SK-N-SH (cell line): ENCODE results near the gene SERINC2. TPM values are rescaled to one million over a fixed set of nuclear protein-coding genes. Genes with fewer than 3 reads are reported as not detected.

ENCODE experiments used
- CTCF ChIA-PET: fragments of 300-600, 350-600 bp; formaldehyde crosslinking; extraction: SDS; loops from one replicate; lab custom pipeline; 2021; lab: Yijun Ruan, JAX
- POLR2A ChIA-PET: fragments of 350-600 bp; sonication (Branson Sonifier 250); formaldehyde crosslinking; extraction: SDS; loops from one replicate; lab custom pipeline; 2020; ENCODE audit warnings: antibody characterized with exemption, inconsistent platforms; lab: Yijun Ruan, JAX
- DNase-seq: peaks from one replicate; pipeline ENCODE4 v3.0.0; 2012
- H2AFZ ChIP-seq: fragments of 200-600 bp; sonication (generic); 2 replicates; pipeline ENCODE4 v1.8.1; 2016; ENCODE audit warnings: antibody characterized with exemption, mild to moderate bottlenecking, low read depth
- H3F3A ChIP-seq: fragments of 200-600 bp; sonication (generic); replicated peaks from 2 replicates; pipeline ENCODE3; 2016; ENCODE audit warnings: antibody characterized with exemption, mild to moderate bottlenecking; ENCODE audit not compliant: insufficient read depth
- H3K27ac ChIP-seq, 2 experiments: fragments of 200-500 bp in 1 of 2; fragments of 200-600 bp in 1 of 2; sonication (Bioruptor generic) in 1 of 2; sonication (generic), shearing (Covaris generic) in 1 of 2; 2 replicates each; pipeline versions ENCODE4 v1.5.1 to v1.6.1; 2014 to 2016; ENCODE audit warnings: low read depth in 2 of 2, inconsistent platforms in 1 of 2, low read length in 1 of 2, mild to moderate bottlenecking in 1 of 2, mixed read lengths in 1 of 2
- H3K27me3 ChIP-seq: fragments of 200-600 bp; sonication (generic), shearing (Covaris generic); 2 replicates; pipeline ENCODE4 v1.6.1; 2016; ENCODE audit warnings: mixed run types; ENCODE audit not compliant: insufficient read depth
- H3K36me3 ChIP-seq, 2 experiments: fragments of 200-500 bp in 1 of 2; fragments of 200-600 bp in 1 of 2; sonication (Bioruptor generic) in 1 of 2; sonication (generic) in 1 of 2; replicated peaks in 1 of 2; 2 replicates each; pipeline versions ENCODE3 to v1.5.1; 2014 to 2016; ENCODE audit warnings: low read length in 1 of 2, mild to moderate bottlenecking in 1 of 2; ENCODE audit not compliant: insufficient read depth in 2 of 2, control insufficient read depth in 1 of 2
- H3K4me1 ChIP-seq, 2 experiments: fragments of 200-500 bp in 1 of 2; fragments of 200-600 bp in 1 of 2; sonication (Bioruptor generic) in 1 of 2; sonication (generic), shearing (Covaris generic) in 1 of 2; 2 replicates each; pipeline versions ENCODE4 v1.5.1 to v1.6.1; 2014 to 2016; ENCODE audit warnings: low read depth in 1 of 2, low read length in 1 of 2, mixed run types in 1 of 2; ENCODE audit not compliant: insufficient read depth in 2 of 2, control insufficient read depth in 1 of 2
- H3K4me2 ChIP-seq: fragments of 200-600 bp; sonication (generic), shearing (Covaris generic); 2 replicates; pipeline ENCODE4 v1.6.1; 2017; ENCODE audit warnings: mixed run types
- H3K4me3 ChIP-seq, 2 experiments: fragments of 200-500 bp in 1 of 2; fragments of 200-600 bp in 1 of 2; sonication (Bioruptor generic) in 1 of 2; sonication (generic), shearing (Covaris generic) in 1 of 2; 2 replicates each; pipeline versions ENCODE4 v1.5.1 to v1.8.1; 2014 to 2016; ENCODE audit warnings: low read depth in 2 of 2, inconsistent platforms in 1 of 2, low read length in 1 of 2, mild to moderate bottlenecking in 1 of 2, mixed read lengths in 1 of 2, moderate library complexity in 1 of 2
- H3K79me2 ChIP-seq: fragments of 200-600 bp; sonication (generic); 2 replicates; pipeline ENCODE4 v1.8.1; 2017; ENCODE audit warnings: mild to moderate bottlenecking; ENCODE audit not compliant: insufficient read depth
- H3K9ac ChIP-seq: fragments of 200-600 bp; sonication (generic); 2 replicates; pipeline ENCODE4 v1.6.1; 2017; ENCODE audit warnings: mixed run types
- H3K9me2 ChIP-seq: fragments of 200-600 bp; sonication (generic); 2 replicates; pipeline ENCODE4 v1.6.1; 2017; ENCODE audit warnings: mixed run types
- H3K9me3 ChIP-seq: fragments of 200-600 bp; sonication (generic); 2 replicates; pipeline ENCODE4 v1.6.1; 2017; ENCODE audit warnings: mixed run types, mild to moderate bottlenecking, moderate library complexity
- H4K20me1 ChIP-seq: fragments of 200-600 bp; sonication (generic); 2 replicates; pipeline ENCODE4 v1.6.1; 2017; ENCODE audit warnings: mild to moderate bottlenecking, mixed run types; ENCODE audit not compliant: insufficient read depth
- EP300 ChIP-seq, 2 experiments: IDR thresholded peaks; 2 replicates each; pipeline versions ENCODE4 v1.4.0 to v1.6.1; 2012; ENCODE audit warnings: borderline replicate concordance in 1 of 2, low read depth in 1 of 2, low read length in 1 of 2
- EZH2phosphoT487 ChIP-seq: fragments of 200-600 bp; sonication (generic); IDR thresholded peaks from 2 replicates; pipeline ENCODE4 v1.6.1; 2017; ENCODE audit warnings: low read depth, mixed run types, mild to moderate bottlenecking, antibody characterized with exemption, moderate library complexity, borderline replicate concordance
- FOXJ3 ChIP-seq: sonication (generic); formaldehyde crosslinking; IDR thresholded peaks from 2 replicates; pipeline ENCODE4 v1.5.1; 2020; ENCODE audit warnings: mild to moderate bottlenecking, missing genetic modification reagents
- FOXM1 ChIP-seq: IDR thresholded peaks from 2 replicates; pipeline ENCODE4 v1.4.0; 2012; ENCODE audit warnings: low read depth, mild to moderate bottlenecking
- MEF2A ChIP-seq: IDR thresholded peaks from 2 replicates; pipeline ENCODE4 v1.4.0; 2012; ENCODE audit warnings: low read depth, borderline replicate concordance
- NRF1 ChIP-seq: IDR thresholded peaks from 2 replicates; pipeline ENCODE4 v1.6.1; 2012; ENCODE audit warnings: low read depth, mild to moderate bottlenecking, low read length
- POLR2AphosphoS5 ChIP-seq: IDR thresholded peaks from 2 replicates; pipeline ENCODE4 v1.6.1; 2012; ENCODE audit warnings: low read depth, low read length
- SMC3 ChIP-seq: IDR thresholded peaks from 2 replicates; pipeline ENCODE4 v1.6.1; 2012; ENCODE audit warnings: low read depth, low read length, improper control_type of control experiment
- TEAD4 ChIP-seq: IDR thresholded peaks from 2 replicates; pipeline ENCODE4 v1.4.0; 2012; ENCODE audit warnings: mild to moderate bottlenecking, borderline replicate concordance; ENCODE audit not compliant: insufficient read depth
- YY1 ChIP-seq: IDR thresholded peaks from 2 replicates; pipeline ENCODE4 v1.4.0; 2012; ENCODE audit warnings: low read depth, mild to moderate bottlenecking
- WGBS: methylation state at CpG from one replicate; pipeline ENCODE4 v1.1.6; 2017; ENCODE audit warnings: low lambda C conversion rate; 5-methylcytosine and 5-hydroxymethylcytosine counted together
- polyA plus RNA-seq, 3 experiments: library from polyadenylated mRNA; depleted of rRNA; stranded (reverse); fragments of >200 nt; gene quantifications; 2 replicates each; pipeline ENCODE4 v1.2.3, GENCODE V29; 2012
- TF ChIP-seq, protein P1 (sequence below): fragments of 200-600 bp; sonication (generic); IDR thresholded peaks from 2 replicates; pipeline ENCODE4 v1.6.1; 2017; ENCODE audit warnings: antibody characterized with exemption, mild to moderate bottlenecking, moderate library complexity
- TF ChIP-seq, protein P2 (sequence below): IDR thresholded peaks from 2 replicates; pipeline ENCODE4 v1.4.0; 2012; ENCODE audit warnings: low read depth, borderline replicate concordance
- TF ChIP-seq, protein P3 (sequence below): IDR thresholded peaks from 2 replicates; pipeline ENCODE4 v1.4.0; 2012; ENCODE audit warnings: low read depth, borderline replicate concordance
- TF ChIP-seq, protein P4 (sequence below): IDR thresholded peaks from 2 replicates; pipeline ENCODE4 v1.4.0; 2012; ENCODE audit warnings: low read depth

SERINC2 gene
- polyA plus RNA-seq, 1 of the 3 experiments (the other 2 are of a cell fraction), result 22.2 TPM

DNA sequence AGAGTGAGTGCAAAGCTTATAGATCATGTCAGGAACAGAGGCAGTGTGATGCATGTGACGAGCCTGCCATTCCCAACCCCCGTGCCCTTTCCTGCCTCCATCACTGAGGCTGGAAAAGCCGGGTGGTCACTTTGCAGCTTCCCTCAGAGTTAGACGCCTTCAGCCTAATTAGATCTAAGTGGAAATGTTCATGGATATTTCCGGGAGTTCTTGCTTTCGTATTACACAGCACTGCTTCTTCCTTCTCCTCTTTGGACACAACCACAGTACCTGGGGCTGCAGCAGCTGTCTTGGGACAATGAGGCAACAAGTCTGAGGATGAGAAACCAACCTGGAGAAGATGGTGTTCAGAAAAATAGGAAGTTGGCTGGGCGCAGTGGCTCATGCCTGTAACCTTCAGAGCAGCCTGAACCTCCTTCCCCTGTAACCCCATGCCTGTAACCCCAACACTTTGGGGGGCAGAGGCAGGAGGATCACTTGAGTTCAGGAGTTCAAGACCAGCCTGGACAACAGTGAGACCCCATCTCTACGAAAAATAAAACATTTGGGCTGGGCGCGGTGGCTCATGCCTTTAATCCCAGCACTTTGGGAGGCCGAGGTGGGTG is 24.5 kb downstream of the SERINC2 start (continued):
- TF ChIP-seq, protein P1, sequence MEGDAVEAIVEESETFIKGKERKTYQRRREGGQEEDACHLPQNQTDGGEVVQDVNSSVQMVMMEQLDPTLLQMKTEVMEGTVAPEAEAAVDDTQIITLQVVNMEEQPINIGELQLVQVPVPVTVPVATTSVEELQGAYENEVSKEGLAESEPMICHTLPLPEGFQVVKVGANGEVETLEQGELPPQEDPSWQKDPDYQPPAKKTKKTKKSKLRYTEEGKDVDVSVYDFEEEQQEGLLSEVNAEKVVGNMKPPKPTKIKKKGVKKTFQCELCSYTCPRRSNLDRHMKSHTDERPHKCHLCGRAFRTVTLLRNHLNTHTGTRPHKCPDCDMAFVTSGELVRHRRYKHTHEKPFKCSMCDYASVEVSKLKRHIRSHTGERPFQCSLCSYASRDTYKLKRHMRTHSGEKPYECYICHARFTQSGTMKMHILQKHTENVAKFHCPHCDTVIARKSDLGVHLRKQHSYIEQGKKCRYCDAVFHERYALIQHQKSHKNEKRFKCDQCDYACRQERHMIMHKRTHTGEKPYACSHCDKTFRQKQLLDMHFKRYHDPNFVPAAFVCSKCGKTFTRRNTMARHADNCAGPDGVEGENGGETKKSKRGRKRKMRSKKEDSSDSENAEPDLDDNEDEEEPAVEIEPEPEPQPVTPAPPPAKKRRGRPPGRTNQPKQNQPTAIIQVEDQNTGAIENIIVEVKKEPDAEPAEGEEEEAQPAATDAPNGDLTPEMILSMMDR, result no peak
- TF ChIP-seq SMC3 (no peak), EP300 (IDR thresholded peaks at IDR 0.05; ENCODE audit: borderline replicate concordance in 1 of 2, low read depth in 1 of 2, low read length in 1 of 2) (no peak), NRF1 (no peak)
- TF ChIP-seq, protein P2, sequence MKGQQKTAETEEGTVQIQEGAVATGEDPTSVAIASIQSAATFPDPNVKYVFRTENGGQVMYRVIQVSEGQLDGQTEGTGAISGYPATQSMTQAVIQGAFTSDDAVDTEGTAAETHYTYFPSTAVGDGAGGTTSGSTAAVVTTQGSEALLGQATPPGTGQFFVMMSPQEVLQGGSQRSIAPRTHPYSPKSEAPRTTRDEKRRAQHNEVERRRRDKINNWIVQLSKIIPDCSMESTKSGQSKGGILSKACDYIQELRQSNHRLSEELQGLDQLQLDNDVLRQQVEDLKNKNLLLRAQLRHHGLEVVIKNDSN, result no peak

DNA sequence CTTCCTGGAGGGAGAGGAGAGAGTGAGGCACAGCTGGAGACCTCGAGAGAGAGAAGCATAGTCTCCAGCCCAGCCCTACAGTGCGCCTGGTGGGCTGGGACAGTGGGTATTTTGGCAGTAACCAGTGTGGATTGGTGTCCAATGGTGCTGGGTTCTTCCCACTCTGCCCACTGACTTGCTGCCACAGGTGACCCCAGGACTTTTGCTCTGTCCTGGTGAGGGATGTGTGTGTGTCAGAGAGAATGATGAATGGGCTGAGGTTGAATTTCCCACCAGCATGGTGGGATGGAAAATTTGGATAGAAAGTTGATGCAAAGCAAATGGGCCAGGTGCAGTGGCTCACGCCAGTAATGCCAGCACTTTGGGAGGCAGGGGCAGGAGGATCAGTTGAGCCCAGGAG is 26.3 kb downstream of the SERINC2 start:
- Histone ChIP-seq H4K20me1 (no peaks in the 10 kb centered on the region), H3K36me3 (no peaks in the 10 kb centered on the region), H3K9me3 (no peaks in the 10 kb centered on the region), H3K79me2 (no peaks in the 10 kb centered on the region), H3K9me2 (no peaks in the 10 kb centered on the region)
- POLR2A ChIA-PET, result no interaction called here
- 20% methylated on average over 3 of the region's 3 CpGs for WGBS
- TF ChIP-seq, protein P1, result no peak
- TF ChIP-seq YY1 (no peak), EP300 (IDR thresholded peaks at IDR 0.05; ENCODE audit: borderline replicate concordance in 1 of 2, low read depth in 1 of 2, low read length in 1 of 2) (no peak), FOXJ3 (no peak), SMC3 (no peak), FOXM1 (no peak), MEF2A (no peak), POLR2AphosphoS5 (no peak), TEAD4 (no peak), EZH2phosphoT487 (no peak)
- TF ChIP-seq, protein P3, sequence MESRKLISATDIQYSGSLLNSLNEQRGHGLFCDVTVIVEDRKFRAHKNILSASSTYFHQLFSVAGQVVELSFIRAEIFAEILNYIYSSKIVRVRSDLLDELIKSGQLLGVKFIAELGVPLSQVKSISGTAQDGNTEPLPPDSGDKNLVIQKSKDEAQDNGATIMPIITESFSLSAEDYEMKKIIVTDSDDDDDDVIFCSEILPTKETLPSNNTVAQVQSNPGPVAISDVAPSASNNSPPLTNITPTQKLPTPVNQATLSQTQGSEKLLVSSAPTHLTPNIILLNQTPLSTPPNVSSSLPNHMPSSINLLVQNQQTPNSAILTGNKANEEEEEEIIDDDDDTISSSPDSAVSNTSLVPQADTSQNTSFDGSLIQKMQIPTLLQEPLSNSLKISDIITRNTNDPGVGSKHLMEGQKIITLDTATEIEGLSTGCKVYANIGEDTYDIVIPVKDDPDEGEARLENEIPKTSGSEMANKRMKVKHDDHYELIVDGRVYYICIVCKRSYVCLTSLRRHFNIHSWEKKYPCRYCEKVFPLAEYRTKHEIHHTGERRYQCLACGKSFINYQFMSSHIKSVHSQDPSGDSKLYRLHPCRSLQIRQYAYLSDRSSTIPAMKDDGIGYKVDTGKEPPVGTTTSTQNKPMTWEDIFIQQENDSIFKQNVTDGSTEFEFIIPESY, result no peak
- TF ChIP-seq, protein P4, sequence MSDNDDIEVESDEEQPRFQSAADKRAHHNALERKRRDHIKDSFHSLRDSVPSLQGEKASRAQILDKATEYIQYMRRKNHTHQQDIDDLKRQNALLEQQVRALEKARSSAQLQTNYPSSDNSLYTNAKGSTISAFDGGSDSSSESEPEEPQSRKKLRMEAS, result no peak
- TF ChIP-seq, all 33 proteins: peak for 0
- no peaks in the 10 kb centered on the region for H3F3A ChIP-seq
- no peaks in the 10 kb centered on the region; a peak in 1 of 4 replicates for H3K4me1 ChIP-seq
- no peak overlapping the region for H2AFZ ChIP-seq
- no peak overlapping the region for H3K9ac ChIP-seq
- H3K4me3 ChIP-seq, result no peak overlapping the region
- H3K27ac ChIP-seq, result no peak overlapping the region
- DNase-seq, result no peak
- no peaks in the 10 kb centered on the region; the same call in 1 of the 2 replicates for H3K27me3 ChIP-seq
- no peak overlapping the region for H3K4me2 ChIP-seq
- CTCF ChIA-PET, result interaction anchor here (0.6 kb wide), 1 partner anchor 118 kb away, joined by 3 read pairs; no protein-coding TSS in a partner anchor
